GM12874 (cell line): Measurements from ENCODE around the gene GIPC3.
A peak's percentile ranks its signal among the peaks of the same experiment; 100 is the strongest.

ENCODE experiments used
- CTCF ChIP-seq: IDR thresholded peaks from 2 replicates; pipeline ENCODE4 v1.5.1; 2011; ENCODE audit warnings: low read depth, mild to moderate bottlenecking, control low read depth, low read length, moderate library complexity; ENCODE audit not compliant: insufficient read depth

GIPC3 gene

GRCh38 chr19:3545669-3546034, 39.6 kb upstream of the GIPC3 start:
- TF ChIP-seq CTCF: no peak

- no peak for TF ChIP-seq CTCF
These were observed 39.2 kb upstream of the GIPC3 start for GRCh38 chr19:3546119-3546518.

- peak; percentile 79 for TF ChIP-seq CTCF
These were observed 38.0 kb upstream of the GIPC3 start for GRCh38 chr19:3547301-3547731.

- TF ChIP-seq CTCF: no peak
These were observed 37.5 kb upstream of the GIPC3 start for GRCh38 chr19:3547767-3548282.

- no peak for TF ChIP-seq CTCF
These were observed 36.7 kb upstream of the GIPC3 start for GRCh38 chr19:3548606-3549005.

GRCh38 chr19:3549816-3550215, 35.5 kb upstream of the GIPC3 start:
- TF ChIP-seq CTCF: no peak

GRCh38 chr19:3550947-3551791, 34.1 kb upstream of the GIPC3 start:
- no peak for TF ChIP-seq CTCF
